Measurements from ENCODE around the gene IFNGR1.

Gene IFNGR1

GRCh38 chr6:137160763-137161162 is 58.4 kb downstream of the IFNGR1 start:
- no peak for DNase-seq

GRCh38 chr6:137159912-137160311 is 59.3 kb downstream of the IFNGR1 start:
- H3K27ac ChIP-seq = no peak overlapping the region
- peaks cover 10% of the 10 kb centered on the region for H3K27me3 ChIP-seq (ENCODE audit: insufficient read depth, low read depth, severe bottlenecking)
- TF ChIP-seq CTCF (IDR thresholded peaks at IDR 0.05; ENCODE audit: low read depth, low read length) = no peak
- H3K4me3 ChIP-seq (ENCODE audit: low read depth, low read length) = no peak overlapping the region
- H3K36me3 ChIP-seq = no peaks in the 10 kb centered on the region
- H3K9me3 ChIP-seq (ENCODE audit: severe bottlenecking) = peaks cover 14% of the 10 kb centered on the region
- no peak for DNase-seq

More at GRCh38 chr6:137160763-137161162, 58.4 kb downstream of the IFNGR1 start:
- no peak overlapping the region for H3K27ac ChIP-seq
- H3K9me3 ChIP-seq (ENCODE audit: severe bottlenecking) = peaks cover 14% of the 10 kb centered on the region
- no peak for TF ChIP-seq CTCF (IDR thresholded peaks at IDR 0.05; ENCODE audit: low read depth, low read length)
- no peaks in the 10 kb centered on the region for H3K36me3 ChIP-seq
- peaks cover 10% of the 10 kb centered on the region for H3K27me3 ChIP-seq (ENCODE audit: insufficient read depth, low read depth, severe bottlenecking)
- H3K4me3 ChIP-seq (ENCODE audit: low read depth, low read length) = no peak overlapping the region

DNA sequence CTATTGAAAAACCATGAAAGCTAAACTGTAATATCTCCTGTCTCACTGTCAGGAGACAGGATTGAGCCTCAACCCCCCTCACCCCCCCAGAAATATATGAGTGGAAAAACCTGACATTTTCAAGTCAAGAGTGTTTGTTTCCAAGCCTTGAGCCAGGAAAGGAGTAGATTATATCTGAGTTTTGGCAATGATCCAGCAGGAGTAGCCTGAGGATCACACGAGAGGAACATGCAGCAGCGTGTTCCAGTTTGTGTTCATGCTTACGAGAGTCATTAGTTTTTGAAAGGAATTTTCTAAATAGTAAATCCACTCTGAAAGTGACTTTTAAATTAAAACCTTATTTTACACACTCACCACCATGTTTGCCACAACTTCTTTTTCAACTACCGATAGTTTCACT is 61.6 kb downstream of the IFNGR1 start:
- TF ChIP-seq CTCF (IDR thresholded peaks at IDR 0.05; ENCODE audit: low read depth, low read length) = no peak
- DNase-seq = no peak
- H3K36me3 ChIP-seq = no peaks in the 10 kb centered on the region
- peaks cover under 1% of the 10 kb centered on the region for H3K9me3 ChIP-seq (ENCODE audit: severe bottlenecking)
- no peak overlapping the region for H3K27ac ChIP-seq
- peaks cover 10% of the 10 kb centered on the region for H3K27me3 ChIP-seq (ENCODE audit: insufficient read depth, low read depth, severe bottlenecking)
- H3K4me3 ChIP-seq (ENCODE audit: low read depth, low read length) = no peak overlapping the region

- Histone ChIP-seq H3K27me3 (ENCODE audit: insufficient read depth, low read depth, severe bottlenecking) (peaks cover 10% of the 10 kb centered on the region), H3K9me3 (ENCODE audit: severe bottlenecking) (no peaks in the 10 kb centered on the region), H3K36me3 (no peaks in the 10 kb centered on the region), H3K27ac (no peak overlapping the region), H3K4me3 (ENCODE audit: low read depth, low read length) (no peak overlapping the region)
- TF ChIP-seq CTCF (IDR thresholded peaks at IDR 0.05; ENCODE audit: low read depth, low read length) = no peak
- no peak for DNase-seq
These were observed 62.5 kb downstream of the IFNGR1 start for GRCh38 chr6:137156650-137157049.

DNA sequence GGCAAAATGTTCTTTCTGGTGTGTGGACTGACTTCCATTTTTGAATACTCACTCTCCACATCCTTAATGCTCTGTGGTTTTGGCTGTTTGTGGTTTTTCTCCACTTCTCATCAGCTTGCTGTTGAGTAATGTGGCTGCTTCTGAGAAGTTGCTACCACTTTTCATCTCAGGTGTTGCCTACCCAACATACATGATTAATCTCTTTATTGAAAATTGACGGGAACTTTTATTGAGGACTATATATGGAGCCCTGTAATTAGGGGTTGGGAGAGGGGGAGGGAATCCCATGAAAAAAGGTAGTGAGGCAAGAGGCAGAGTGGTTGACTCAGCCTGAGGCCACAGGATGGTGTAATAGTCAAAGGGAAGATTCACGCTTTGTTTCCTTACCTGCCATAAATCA is 63.4 kb downstream of the IFNGR1 start:
- no peak for TF ChIP-seq CTCF (IDR thresholded peaks at IDR 0.05; ENCODE audit: low read depth, low read length)
- no peak for DNase-seq
- no peak overlapping the region for H3K27ac ChIP-seq

GRCh38 chr6:137150072-137150471 is 69.1 kb downstream of the IFNGR1 start:
- Histone ChIP-seq H3K4me3 (ENCODE audit: low read depth, low read length) (no peak overlapping the region), H3K36me3 (no peaks in the 10 kb centered on the region), H3K27ac (no peak overlapping the region), H3K9me3 (ENCODE audit: severe bottlenecking) (no peaks in the 10 kb centered on the region), H3K27me3 (ENCODE audit: insufficient read depth, low read depth, severe bottlenecking) (no peaks in the 10 kb centered on the region)
- no peak for DNase-seq
- TF ChIP-seq CTCF (IDR thresholded peaks at IDR 0.05; ENCODE audit: low read depth, low read length) = no peak

More for the DNA sequence above, 63.4 kb downstream of the IFNGR1 start:
- H3K36me3 ChIP-seq = no peaks in the 10 kb centered on the region
- no peak overlapping the region for H3K4me3 ChIP-seq (ENCODE audit: low read depth, low read length)
- H3K27me3 ChIP-seq (ENCODE audit: insufficient read depth, low read depth, severe bottlenecking) = peaks cover 6% of the 10 kb centered on the region
- H3K9me3 ChIP-seq (ENCODE audit: severe bottlenecking) = no peaks in the 10 kb centered on the region
